Measurements from ENCODE around the gene ANKRD62. TPM values are rescaled to one million over a fixed set of nuclear protein-coding genes. Genes with fewer than 3 reads are reported as not detected.

ANKRD62 gene
- total and polyA plus RNA-seq, 9 of the 15 experiments (the other 6 are each of a cell fraction or from before 2014, with no cell fraction given), result 0.16 to 1.1 (median 0.45) TPM; not detected in 1

- in situ Hi-C loops (cut with MboI), result loop anchor here (5.0 kb wide), 1 partner anchor 133 kb away; no protein-coding TSS in a partner anchor
- intact Hi-C loops (cut with micrococcal nuclease), result no loop called here
- POLR2A ChIA-PET, result no interaction called here
- Histone ChIP-seq H4K20me1 (replicated peaks; ENCODE audit: control insufficient read depth, insufficient read depth, low read length) (no peaks in the 10 kb centered on the region), H3K27me3 (ENCODE audit: control insufficient read depth in 2 of 2, insufficient read depth in 2 of 2, low read length in 2 of 2) (peaks cover 5 to 7% of the 10 kb centered on the region in 2 experiments; a peak in 4 of 5 replicates), H3K79me2 (ENCODE audit: control insufficient read depth, insufficient read depth, low read length) (no peaks in the 10 kb centered on the region), H3K9ac (ENCODE audit: insufficient read depth in 1 of 2, low read depth in 2 of 2, low read length in 2 of 2) (no peak overlapping the region), H3K9me3 (replicated peaks; ENCODE audit: control insufficient read depth, insufficient read depth, low read depth, low read length) (no peaks in the 10 kb centered on the region), H3K36me3 (ENCODE audit: control insufficient read depth, insufficient read depth, low read length) (no peaks in the 10 kb centered on the region), H3K4me1 (replicated peaks in 1 of 2; ENCODE audit: control insufficient read depth in 2 of 2, insufficient read depth in 2 of 2, low read length in 2 of 2) (no peaks in the 10 kb centered on the region), H3K4me2 (ENCODE audit: insufficient read depth, low read length) (no peak overlapping the region), H3K9me1 (ENCODE audit: control insufficient read depth, insufficient read depth, low read length) (no peaks in the 10 kb centered on the region), H3K27ac (ENCODE audit: extremely low read depth, low read depth, low read length) (no peak overlapping the region), H2AFZ (ENCODE audit: low read depth, low read length) (no peak overlapping the region), H3K4me3 (no peak overlapping the region)
- DNase-seq (ENCODE audit: extremely low read depth in 1 of 4, low spot score in 3 of 4), result no peak
- no TSS peak for BruUV-seq (replicated peaks)
- FAIRE-seq, result no peak
- ATAC-seq, result no peak
- CTCF ChIA-PET (ENCODE audit: low intra/inter-chr PET ratio), result interaction anchor here (0.6 kb wide), 1 partner anchor 21 kb away, joined by 3 read pairs; no protein-coding TSS in a partner anchor
- TF ChIP-seq RBFOX2 (IDR thresholded peaks at IDR 0.05; ENCODE audit: low read depth, low read length) (no peak), CTBP1 (IDR thresholded peaks at IDR 0.05; ENCODE audit: borderline replicate concordance) (no peak), SMAD1 (IDR thresholded peaks at IDR 0.05; ENCODE audit: low read depth, low read length, partially characterized antibody) (no peak), NUFIP1 (IDR thresholded peaks at IDR 0.05; ENCODE audit: partially characterized antibody) (no peak), NR2C2 (CRISPR knock-in tag; IDR thresholded peaks at IDR 0.05) (no peak), NR2C2 (tag; IDR thresholded peaks at IDR 0.05) (no peak), MTF1 (CRISPR knock-in tag; IDR thresholded peaks at IDR 0.05; ENCODE audit: borderline replicate concordance) (no peak), ZNF324 (CRISPR knock-in tag; IDR thresholded peaks at IDR 0.05) (no peak), RERE (CRISPR knock-in tag; IDR thresholded peaks at IDR 0.05; ENCODE audit: borderline replicate concordance) (no peak), ZNF354B (CRISPR knock-in tag; IDR thresholded peaks at IDR 0.05) (no peak), TAF15 (IDR thresholded peaks at IDR 0.05; ENCODE audit: low read depth, low read length) (no peak), RFX1 (IDR thresholded peaks at IDR 0.05) (no peak), HCFC1 (IDR thresholded peaks at IDR 0.05; ENCODE audit: low read depth, low read length) (no peak), LCOR (CRISPR knock-in tag; IDR thresholded peaks at IDR 0.05) (no peak), HDAC1 (IDR thresholded peaks at IDR 0.05) (no peak), CHCHD3 (CRISPR knock-in tag; IDR thresholded peaks at IDR 0.05) (no peak)
- TF ChIP-seq, protein P1, sequence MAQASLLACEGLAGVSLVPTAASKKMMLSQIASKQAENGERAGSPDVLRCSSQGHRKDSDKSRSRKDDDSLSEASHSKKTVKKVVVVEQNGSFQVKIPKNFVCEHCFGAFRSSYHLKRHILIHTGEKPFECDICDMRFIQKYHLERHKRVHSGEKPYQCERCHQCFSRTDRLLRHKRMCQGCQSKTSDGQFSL (CRISPR knock-in tag; IDR thresholded peaks at IDR 0.05), result no peak
- TF ChIP-seq, protein P1 (tag; IDR thresholded peaks at IDR 0.05), result no peak
These were observed 5.5 kb downstream of the ANKRD62 start for GRCh38 chr18:12099160-12099559.

Measured in K562 (cell line).